H1 (cell line): ENCODE data around the gene UTP3. TPM values are rescaled to one million over a fixed set of nuclear protein-coding genes. Genes with fewer than 3 reads are reported as not detected.

ENCODE experiments used
- polyA plus RNA-seq, 7 experiments: library from polyadenylated mRNA; depleted of rRNA in 3 of 7; stranded (reverse) in 5 of 7; unstranded in 2 of 7; fragments of >200 nt in 5 of 7; fragments of 200-250 nt in 2 of 7; gene quantifications; 1 replicate in 5 of 7; 2 replicates in 1 of 7; 4 replicates in 1 of 7; pipeline versions ENCODE4 v1.2.1 to v1.2.3, GENCODE V29; 2011 to 2013; ENCODE audit warnings: missing spikeins in 2 of 7, mixed read lengths in 2 of 7
- small RNA-seq: library from polyadenylated mRNA; stranded (forward); fragments of <200 nt; extraction: miRNeasy Mini kit (QIAGEN cat#:217004); gene quantifications from one replicate; pipeline ENCODE3, GENCODE V24; 2013; ENCODE audit not compliant: insufficient read depth
- total RNA-seq: library from RNA; stranded (reverse); fragmentation: NEBNext Ultra II Directional; extraction: Animal tissue kit (Norgen Biotek cat#: 25700); gene quantifications from 2 replicates; pipeline ENCODE4 v1.2.1, GENCODE V29; 2021

Gene UTP3
- total and polyA plus RNA-seq, 2 of the 8 experiments (the other 6 are each of a cell fraction or from before 2014, with no cell fraction given), result 11.2 to 51.3 TPM

Small RNA genes within 50 kb of the gene (small RNA-seq; reads per million reads assigned to genes)
- not detected for gene RNU6-520P
- gene RNU6-784P, result not detected

Other genes starting within 250 kb of the UTP3 start
- not detected in 2 replicates for gene MUC7, start 216.3 kb upstream of the UTP3 start, total RNA-seq
- gene MUC7, start 216.3 kb upstream of the UTP3 start, polyA plus RNA-seq (2011; rRNA removed), result not detected in 2 replicates
- gene AMTN, start 170.0 kb upstream of the UTP3 start, total RNA-seq, result not detected in 2 replicates
- not detected in 2 replicates for gene AMTN, start 170.0 kb upstream of the UTP3 start, polyA plus RNA-seq (2011; rRNA removed)
- not detected in 2 replicates for gene AMBN, start 96.3 kb upstream of the UTP3 start, total RNA-seq
- not detected in 2 replicates for gene AMBN, start 96.3 kb upstream of the UTP3 start, polyA plus RNA-seq (2011; rRNA removed)
- not detected in 2 replicates for gene ENAM, start 59.8 kb upstream of the UTP3 start, total RNA-seq
- not detected in 2 replicates for gene ENAM, start 59.8 kb upstream of the UTP3 start, polyA plus RNA-seq (2011; rRNA removed)
- not detected in 2 replicates for gene JCHAIN, start 22.0 kb upstream of the UTP3 start, total RNA-seq
- not detected in 2 replicates for gene JCHAIN, start 22.0 kb upstream of the UTP3 start, polyA plus RNA-seq (2011; rRNA removed)
- 33.1 and 36.0 TPM in 2 replicates for gene RUFY3, start 33.4 kb downstream of the UTP3 start, total RNA-seq
- 6.3 and 7.8 TPM in 2 replicates for gene RUFY3, start 33.4 kb downstream of the UTP3 start, polyA plus RNA-seq (2011; rRNA removed)
- gene GRSF1, start 151.4 kb downstream of the UTP3 start, total RNA-seq, result 105 and 112 TPM in 2 replicates
- gene GRSF1, start 151.4 kb downstream of the UTP3 start, polyA plus RNA-seq (2011; rRNA removed), result 25.7 and 44.3 TPM in 2 replicates
- gene MOB1B, start 213.8 kb downstream of the UTP3 start, total RNA-seq, result 31.1 and 33.5 TPM in 2 replicates
- gene MOB1B, start 213.8 kb downstream of the UTP3 start, polyA plus RNA-seq (2011; rRNA removed), result 3.8 TPM in 2 replicates